K562 treated with DMSO at 1 percent for 48 hours (cell line): ENCODE data around the gene LARP6. TPM values are rescaled to one million over a fixed set of nuclear protein-coding genes. Genes with fewer than 3 reads are reported as not detected.

Experiments
- total RNA-seq: library from RNA; unstranded; fragments of 300-600 nt; gene quantifications from 2 replicates; pipeline ENCODE4 v1.2.3, GENCODE V29; 2022; ENCODE audit warnings: low replicate concordance; ENCODE audit errors: extremely low read depth

LARP6 gene
- total RNA-seq: not detected in 2 replicates

GRCh38 chr15:70853973-70854665 is at the start of gene LARP6:
TSS of gene LARP6 (minus strand) at chr15:70854157. CDS start at chr15:70854088, 69 bp downstream.

GRCh38 chr15:70892002-70892911 is 38.3 kb upstream of the LARP6 start, which contains the start of the genes LRRC49 and THAP10:
TSS of gene LRRC49 (plus strand) at chr15:70892826. CDS start at chr15:70892895, 69 bp downstream.
TSS of gene THAP10 (minus strand) at chr15:70892433. CDS start at chr15:70892272, 161 bp downstream.

Other genes starting within 250 kb of the LARP6 start
- not detected in 2 replicates for gene UACA, start 90.6 kb downstream of the LARP6 start, total RNA-seq
- gene THAP10, start 38.3 kb upstream of the LARP6 start, total RNA-seq: not detected in 2 replicates
- gene LRRC49, start 38.7 kb upstream of the LARP6 start, total RNA-seq: not detected in 2 replicates